ENCODE results near the gene PGAM1.
A peak's percentile ranks its signal among the peaks of the same experiment; 100 is the strongest.
"Not testable (repeated sequence)": the region's sequence is repeated elsewhere in the genome, so short reads cannot be mapped to it uniquely, and the experiment has no call there.

Gene PGAM1

GRCh38 chr10:97411406-97411805, 14.6 kb upstream of the PGAM1 start:
- Histone ChIP-seq H3K4me1 (ENCODE audit: control insufficient read depth in 1 of 2, insufficient read depth in 2 of 2, low read length in 2 of 2) (peaks cover 0 to 5% of the 10 kb centered on the region in 2 donors), H3K9me3 (ENCODE audit: control insufficient read depth in 1 of 2, low read length in 2 of 2) (no peaks in the 10 kb centered on the region), H3K27me3 (ENCODE audit: low read depth, low read length) (no peaks in the 10 kb centered on the region), H3K27ac (ENCODE audit: low read length) (no peak overlapping the region), H3K4me3 (ENCODE audit: low read depth in 1 of 2, low read length in 2 of 2) (no peak overlapping the region), H3K36me3 (ENCODE audit: control insufficient read depth in 1 of 2, insufficient read depth in 2 of 2, low read length in 2 of 2) (no peaks in the 10 kb centered on the region)

- Histone ChIP-seq H3K36me3 (ENCODE audit: control insufficient read depth in 1 of 2, insufficient read depth in 2 of 2, low read length in 2 of 2) (no peaks in the 10 kb centered on the region), H3K27me3 (ENCODE audit: low read depth, low read length) (no peaks in the 10 kb centered on the region), H3K4me3 (ENCODE audit: low read depth in 1 of 2, low read length in 2 of 2) (no peak overlapping the region), H3K4me1 (ENCODE audit: control insufficient read depth in 1 of 2, insufficient read depth in 2 of 2, low read length in 2 of 2) (no peaks in the 10 kb centered on the region), H3K27ac (ENCODE audit: low read length) (no peak overlapping the region), H3K9me3 (ENCODE audit: control insufficient read depth in 1 of 2, low read length in 2 of 2) (no peaks in the 10 kb centered on the region)
These were observed 13.1 kb upstream of the PGAM1 start for GRCh38 chr10:97412891-97413304.

GRCh38 chr10:97416565-97416964, 9.4 kb upstream of the PGAM1 start:
- Histone ChIP-seq H3K4me1 (ENCODE audit: control insufficient read depth in 1 of 2, insufficient read depth in 2 of 2, low read length in 2 of 2) (peaks cover 0 to 3% of the 10 kb centered on the region in 2 donors), H3K9me3 (ENCODE audit: control insufficient read depth in 1 of 2, low read length in 2 of 2) (no peaks in the 10 kb centered on the region), H3K36me3 (ENCODE audit: control insufficient read depth in 1 of 2, insufficient read depth in 2 of 2, low read length in 2 of 2) (no peaks in the 10 kb centered on the region), H3K27ac (ENCODE audit: low read length) (no peak overlapping the region), H3K4me3 (ENCODE audit: low read depth in 1 of 2, low read length in 2 of 2) (no peak overlapping the region), H3K27me3 (ENCODE audit: low read depth, low read length) (no peaks in the 10 kb centered on the region)

- H3K9me3 ChIP-seq (ENCODE audit: control insufficient read depth in 1 of 2, low read length in 2 of 2); H3K27ac ChIP-seq (ENCODE audit: low read length); H3K4me3 ChIP-seq (ENCODE audit: low read depth in 1 of 2, low read length in 2 of 2); H3K27me3 ChIP-seq (ENCODE audit: low read depth, low read length); H3K36me3 ChIP-seq (ENCODE audit: control insufficient read depth in 1 of 2, insufficient read depth in 2 of 2, low read length in 2 of 2): not testable (repeated sequence)
- H3K4me1 ChIP-seq (ENCODE audit: control insufficient read depth in 1 of 2, insufficient read depth in 2 of 2, low read length in 2 of 2) = peaks cover 6 to 25% of the 10 kb centered on the region in 2 donors
These were observed 2.3 kb upstream of the PGAM1 start for GRCh38 chr10:97423757-97424098.

GRCh38 chr10:97426776-97427570, 982 bp downstream of the PGAM1 start:
- Histone ChIP-seq H3K27me3 (ENCODE audit: low read depth, low read length) (no peaks in the 10 kb centered on the region), H3K4me1 (ENCODE audit: control insufficient read depth in 1 of 2, insufficient read depth in 2 of 2, low read length in 2 of 2) (peaks cover 6 to 27% of the 10 kb centered on the region in 2 donors), H3K9me3 (ENCODE audit: control insufficient read depth in 1 of 2, low read length in 2 of 2) (no peaks in the 10 kb centered on the region), H3K36me3 (ENCODE audit: control insufficient read depth in 1 of 2, insufficient read depth in 2 of 2, low read length in 2 of 2) (peaks cover 15 to 17% of the 10 kb centered on the region in 2 donors), H3K27ac (ENCODE audit: low read length) (peak overlapping the region; percentile 83), H3K4me3 (ENCODE audit: low read depth in 1 of 2, low read length in 2 of 2) (peak overlapping the region; percentile 68 to 79)

GRCh38 chr10:97427571-97428179, 1.7 kb downstream of the PGAM1 start:
- Histone ChIP-seq H3K4me3 (ENCODE audit: low read depth in 1 of 2, low read length in 2 of 2) (peak overlapping the region; percentile 68 to 79), H3K27ac (ENCODE audit: low read length) (peak overlapping the region; percentile 70), H3K27me3 (ENCODE audit: low read depth, low read length) (no peaks in the 10 kb centered on the region), H3K9me3 (ENCODE audit: control insufficient read depth in 1 of 2, low read length in 2 of 2) (no peaks in the 10 kb centered on the region), H3K36me3 (ENCODE audit: control insufficient read depth in 1 of 2, insufficient read depth in 2 of 2, low read length in 2 of 2) (peaks cover 19% of the 10 kb centered on the region in 2 donors), H3K4me1 (ENCODE audit: control insufficient read depth in 1 of 2, insufficient read depth in 2 of 2, low read length in 2 of 2) (peaks cover 6 to 27% of the 10 kb centered on the region in 2 donors)

GRCh38 chr10:97428572-97428981, 2.6 kb downstream of the PGAM1 start:
- no peaks in the 10 kb centered on the region for H3K27me3 ChIP-seq (ENCODE audit: low read depth, low read length)
- peak overlapping the region in 1 of 2 donors; percentile 15 for H3K4me3 ChIP-seq (ENCODE audit: low read depth in 1 of 2, low read length in 2 of 2)
- H3K4me1 ChIP-seq (ENCODE audit: control insufficient read depth in 1 of 2, insufficient read depth in 2 of 2, low read length in 2 of 2) = peaks cover 6 to 27% of the 10 kb centered on the region in 2 donors
- peaks cover 22 to 23% of the 10 kb centered on the region in 2 donors for H3K36me3 ChIP-seq (ENCODE audit: control insufficient read depth in 1 of 2, insufficient read depth in 2 of 2, low read length in 2 of 2)
- H3K9me3 ChIP-seq (ENCODE audit: control insufficient read depth in 1 of 2, low read length in 2 of 2) = no peaks in the 10 kb centered on the region
- H3K27ac ChIP-seq (ENCODE audit: low read length) = peak overlapping the region; percentile 70

GRCh38 chr10:97434055-97434454, 8.1 kb downstream of the PGAM1 start:
- H3K9me3 ChIP-seq (ENCODE audit: control insufficient read depth in 1 of 2, low read length in 2 of 2) = no peaks in the 10 kb centered on the region
- no peaks in the 10 kb centered on the region for H3K4me1 ChIP-seq (ENCODE audit: control insufficient read depth in 1 of 2, insufficient read depth in 2 of 2, low read length in 2 of 2)
- H3K4me3 ChIP-seq (ENCODE audit: low read depth in 1 of 2, low read length in 2 of 2) = no peak overlapping the region
- H3K27me3 ChIP-seq (ENCODE audit: low read depth, low read length) = no peaks in the 10 kb centered on the region
- H3K27ac ChIP-seq (ENCODE audit: low read length) = no peak overlapping the region
- H3K36me3 ChIP-seq (ENCODE audit: control insufficient read depth in 1 of 2, insufficient read depth in 2 of 2, low read length in 2 of 2) = peaks cover 54 to 67% of the 10 kb centered on the region in 2 donors

- Histone ChIP-seq H3K4me3 (ENCODE audit: low read depth in 1 of 2, low read length in 2 of 2) (no peak overlapping the region), H3K27ac (ENCODE audit: low read length) (no peak overlapping the region), H3K36me3 (ENCODE audit: control insufficient read depth in 1 of 2, insufficient read depth in 2 of 2, low read length in 2 of 2) (peaks cover 54 to 72% of the 10 kb centered on the region in 2 donors), H3K4me1 (ENCODE audit: control insufficient read depth in 1 of 2, insufficient read depth in 2 of 2, low read length in 2 of 2) (no peaks in the 10 kb centered on the region), H3K9me3 (ENCODE audit: control insufficient read depth in 1 of 2, low read length in 2 of 2) (no peaks in the 10 kb centered on the region), H3K27me3 (ENCODE audit: low read depth, low read length) (no peaks in the 10 kb centered on the region)
These were observed 8.6 kb downstream of the PGAM1 start for GRCh38 chr10:97434557-97434956.

- no peaks in the 10 kb centered on the region for H3K27me3 ChIP-seq (ENCODE audit: low read depth, low read length)
- H3K9me3 ChIP-seq (ENCODE audit: control insufficient read depth in 1 of 2, low read length in 2 of 2) = no peaks in the 10 kb centered on the region
- H3K4me3 ChIP-seq (ENCODE audit: low read depth in 1 of 2, low read length in 2 of 2) = no peak overlapping the region
- H3K27ac ChIP-seq (ENCODE audit: low read length) = no peak overlapping the region
- H3K36me3 ChIP-seq (ENCODE audit: control insufficient read depth in 1 of 2, insufficient read depth in 2 of 2, low read length in 2 of 2) = peaks cover 50 to 74% of the 10 kb centered on the region in 2 donors
- H3K4me1 ChIP-seq (ENCODE audit: control insufficient read depth in 1 of 2, insufficient read depth in 2 of 2, low read length in 2 of 2) = no peaks in the 10 kb centered on the region
These were observed 9.2 kb downstream of the PGAM1 start for GRCh38 chr10:97435211-97435610.

GRCh38 chr10:97442277-97442676, 16.3 kb downstream of the PGAM1 start:
- no peaks in the 10 kb centered on the region for H3K27me3 ChIP-seq (ENCODE audit: low read depth, low read length)
- H3K36me3 ChIP-seq (ENCODE audit: control insufficient read depth in 1 of 2, insufficient read depth in 2 of 2, low read length in 2 of 2) = peaks cover 5 to 33% of the 10 kb centered on the region in 2 donors
- peaks cover 6 to 18% of the 10 kb centered on the region in 2 donors for H3K4me1 ChIP-seq (ENCODE audit: control insufficient read depth in 1 of 2, insufficient read depth in 2 of 2, low read length in 2 of 2)
- H3K9me3 ChIP-seq (ENCODE audit: control insufficient read depth in 1 of 2, low read length in 2 of 2) = no peaks in the 10 kb centered on the region
- H3K27ac ChIP-seq (ENCODE audit: low read length) = no peak overlapping the region
- no peak overlapping the region for H3K4me3 ChIP-seq (ENCODE audit: low read depth in 1 of 2, low read length in 2 of 2)
